Spleen (tissue), 7 donors: ENCODE results near the gene FRMD4B.

Experiments
- CTCF ChIP-seq, 11 experiments: fragments of 200-600 bp in 7 of 11; fragments of 450-650 bp in 4 of 11; sonication (generic) in 4 of 11; IDR thresholded peaks in 8 of 11; conservative IDR thresholded peaks in 3 of 11; 1 replicate in 7 of 11; 2 replicates in 4 of 11; pipeline versions ENCODE4 v1.4.0 to v1.8.0; 2016 to 2021; ENCODE audit warnings: antibody characterized with exemption in 11 of 11, inconsistent platforms in 4 of 11, mild to moderate bottlenecking in 1 of 11
- POLR2AphosphoS5 ChIP-seq, 3 donors: sonication (generic); formaldehyde crosslinking; IDR thresholded peaks; one replicate each; pipeline ENCODE4 v1.5.1; 2017; ENCODE audit warnings: antibody characterized with exemption in 3 of 3
- donor health status: DM: no; HTN: no; CAD: no; lungs with moderate emphysema.
- donor health status: DM: no; HTN: no; CAD: no.
- donor health status: DM: no; HTN: no; CAD: no.

GRCh38 chr3:69130689-69131088 is 255.2 kb downstream of the FRMD4B start:
- TF ChIP-seq CTCF (IDR thresholded peaks at IDR 0.05 in 8 of 11, conservative IDR thresholded peaks at IDR 0.05 in 3 of 11) (no peak), POLR2AphosphoS5 (IDR thresholded peaks at IDR 0.05) (no peak)
